HT-29 (cell line): ENCODE results near the gene CBARP. TPM values are rescaled to one million over a fixed set of nuclear protein-coding genes. Genes with fewer than 3 reads are reported as not detected.
A peak's percentile ranks its signal among the peaks of the same experiment; 100 is the strongest.

Source experiments
- DNase-seq: peaks from one replicate; pipeline ENCODE4 v3.0.0-alpha.2; 2015; ENCODE audit warnings: low spot score
- total RNA-seq: library from RNA; depleted of rRNA; stranded (reverse); fragments of >200 nt; shearing (Covaris generic); gene quantifications from 2 replicates; pipeline ENCODE4 v1.2.3, GENCODE V29; 2014

The CBARP gene
- total RNA-seq, 1 experiment from 2014 or later: 3.9 TPM

DNA sequence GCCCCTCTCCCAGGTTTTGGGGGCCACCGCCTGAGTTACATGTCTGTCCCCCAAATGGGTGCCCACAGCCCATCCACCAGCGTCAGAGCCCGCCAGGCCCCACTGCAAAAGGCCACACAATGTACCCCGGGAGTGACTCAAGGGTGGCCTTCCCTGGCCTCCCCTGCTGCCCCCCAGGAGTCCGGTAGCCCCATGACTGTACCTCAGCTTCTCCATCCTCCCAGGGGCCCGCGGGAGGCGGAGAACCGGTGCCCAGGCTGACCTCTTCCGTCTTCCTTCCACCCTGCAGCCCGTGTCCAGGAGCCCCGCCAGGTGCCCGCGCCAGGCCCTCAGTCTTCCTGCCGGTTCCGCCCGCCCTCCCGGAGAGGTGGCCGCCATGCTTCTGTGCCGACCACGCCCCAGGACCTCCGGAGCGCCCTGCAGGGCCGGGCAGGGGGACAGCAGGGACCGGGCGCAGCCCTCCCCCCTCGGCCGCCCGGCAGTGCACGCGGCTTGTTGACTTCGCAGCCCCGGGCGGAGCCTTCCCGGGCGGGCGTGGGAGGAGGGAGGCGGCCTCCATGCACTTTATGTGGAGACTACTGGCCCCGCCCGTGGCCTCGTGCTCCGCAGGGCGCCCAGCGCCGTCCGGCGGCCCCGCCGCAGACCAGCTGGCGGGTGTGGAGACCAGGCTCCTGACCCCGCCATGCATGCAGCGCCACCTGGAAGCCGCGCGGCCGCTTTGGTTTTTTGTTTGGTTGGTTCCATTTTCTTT lies 10.3 kb downstream of the CBARP start:
- peak; percentile 77 for DNase-seq

DNA sequence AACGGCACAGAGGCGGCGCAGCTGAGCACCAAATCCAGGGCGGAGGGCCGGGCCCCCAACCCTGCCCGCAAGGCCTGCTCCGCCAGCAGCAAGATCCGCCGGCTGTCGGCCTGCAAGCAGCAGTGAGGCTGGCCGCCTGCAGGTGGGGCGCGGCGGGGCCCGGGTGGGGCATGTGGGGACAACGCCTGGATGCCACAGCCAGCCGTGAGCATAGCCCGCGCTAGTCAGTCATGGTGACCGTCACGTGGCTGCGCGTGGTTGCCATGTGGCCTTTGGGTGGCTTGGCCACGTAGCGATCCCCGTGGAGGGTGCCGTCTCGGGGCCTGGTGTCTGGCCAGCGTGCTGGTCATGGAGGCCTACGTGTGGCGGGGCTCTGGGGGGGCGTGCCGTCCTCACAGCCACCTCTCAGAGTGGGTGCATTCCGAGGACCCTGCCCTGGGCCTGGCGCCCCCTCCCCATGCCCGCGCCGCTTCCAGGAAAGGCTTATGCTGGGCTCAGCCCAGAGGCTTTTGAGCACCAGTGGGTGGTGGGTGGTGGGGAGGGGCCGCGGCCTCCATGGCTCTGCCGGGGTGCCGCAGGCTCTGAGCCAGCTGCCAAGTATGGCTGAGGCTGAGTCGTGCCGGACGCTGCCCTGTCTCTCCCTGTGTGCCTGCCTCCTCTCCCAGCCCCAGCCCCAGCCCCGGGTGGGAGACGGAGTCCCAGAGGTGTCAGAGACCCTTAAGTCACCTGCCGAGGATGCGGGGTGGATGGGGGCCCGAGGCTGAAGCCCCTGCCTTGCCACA lies 11.1 kb downstream of the CBARP start:
- no peak for DNase-seq

GRCh38 chr19:1226227-1226518 lies 11.6 kb downstream of the CBARP start:
- DNase-seq: no peak

GRCh38 chr19:1225440-1226226 lies 12.2 kb downstream of the CBARP start:
- no peak for DNase-seq

- no peak for DNase-seq
Measured at GRCh38 chr19:1224847-1225246, 13.0 kb downstream of the CBARP start.

DNA sequence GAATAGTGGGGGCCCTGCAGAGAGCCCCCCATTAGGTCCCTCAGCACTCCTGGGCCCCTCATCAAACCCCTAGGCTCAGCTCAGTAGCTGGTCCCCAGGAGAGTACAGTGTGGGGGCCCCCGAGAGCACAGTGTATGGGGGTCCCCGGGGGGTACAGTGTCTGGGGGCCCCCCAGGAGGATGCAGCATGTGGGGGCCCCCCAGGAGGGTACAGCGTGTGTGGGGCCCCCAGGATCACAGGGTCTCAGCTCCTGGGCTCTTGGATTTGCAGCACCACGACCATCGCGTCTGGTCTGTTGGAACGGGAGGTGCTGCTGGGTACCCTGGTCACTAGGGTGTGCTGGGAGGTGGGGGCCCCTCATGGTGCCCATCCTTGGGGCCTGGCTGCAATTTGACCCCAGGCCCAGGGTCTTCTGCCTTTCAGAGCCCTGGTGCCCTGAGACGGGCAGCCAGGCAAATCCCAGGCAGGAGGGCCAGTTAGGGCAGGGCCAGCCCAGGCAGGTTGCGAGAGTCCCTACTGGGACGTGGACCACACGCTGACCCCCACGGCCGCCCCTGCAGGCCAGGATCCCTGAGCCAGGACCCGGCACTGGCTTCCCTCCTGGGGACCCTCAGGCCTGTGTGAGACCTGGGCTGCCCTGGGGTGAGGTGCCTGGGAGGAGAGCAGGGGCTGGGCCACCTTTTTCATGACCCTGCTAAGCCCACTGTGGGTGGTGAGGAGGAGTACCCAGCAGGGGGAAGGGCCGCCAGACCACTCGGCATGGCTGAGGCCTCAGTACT lies 13.6 kb downstream of the CBARP start:
- no peak for DNase-seq

- peak; percentile 26 for DNase-seq
Measured at GRCh38 chr19:1223018-1223855, 14.6 kb downstream of the CBARP start.

GRCh38 chr19:1222394-1222793 lies 15.4 kb downstream of the CBARP start:
- no peak for DNase-seq

- DNase-seq: no peak
Measured at GRCh38 chr19:1221904-1222255, 15.9 kb downstream of the CBARP start.

DNA sequence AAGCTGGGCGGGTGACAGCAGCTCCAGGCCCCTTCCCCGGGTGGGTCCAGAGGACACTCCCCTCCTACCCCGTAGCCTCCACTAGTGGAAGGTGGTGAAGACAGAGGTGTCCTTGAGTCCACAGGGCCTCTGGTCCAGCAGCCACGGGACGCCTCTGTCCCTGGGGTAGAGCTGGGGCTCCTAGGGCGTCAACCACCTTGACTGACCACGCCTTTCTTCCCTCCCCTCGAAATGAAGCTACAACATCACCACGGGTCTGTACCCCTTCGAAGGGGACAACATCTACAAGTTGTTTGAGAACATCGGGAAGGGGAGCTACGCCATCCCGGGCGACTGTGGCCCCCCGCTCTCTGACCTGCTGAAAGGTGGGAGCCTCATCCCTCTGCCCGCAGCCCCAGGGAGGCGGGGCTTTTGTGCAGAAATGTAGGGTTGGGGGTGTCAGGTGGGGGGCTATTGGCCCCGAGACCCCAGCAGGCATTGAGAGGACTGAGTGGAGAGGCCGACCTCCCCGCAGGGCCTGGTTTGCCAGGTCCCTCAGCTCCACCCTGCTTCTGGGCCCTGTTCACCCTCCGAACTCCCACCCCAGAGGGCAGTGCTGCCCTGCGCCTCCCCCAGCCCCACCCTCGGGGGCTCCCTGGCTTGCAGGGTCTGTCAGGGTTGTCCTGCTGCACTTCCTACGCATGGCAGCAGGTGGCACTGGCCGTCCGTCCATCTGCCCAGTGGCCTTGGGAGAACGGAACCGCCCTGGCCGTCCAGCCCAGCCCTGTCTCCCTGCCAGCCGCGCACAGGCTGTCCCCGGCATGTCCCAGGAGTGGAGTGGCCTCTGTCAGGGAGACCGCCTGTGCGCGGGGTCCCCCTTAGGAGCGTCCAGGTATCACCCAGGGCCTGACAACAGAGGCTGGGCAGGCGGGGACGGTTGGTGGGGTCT lies 16.6 kb downstream of the CBARP start:
- DNase-seq: peak; percentile 64

DNA sequence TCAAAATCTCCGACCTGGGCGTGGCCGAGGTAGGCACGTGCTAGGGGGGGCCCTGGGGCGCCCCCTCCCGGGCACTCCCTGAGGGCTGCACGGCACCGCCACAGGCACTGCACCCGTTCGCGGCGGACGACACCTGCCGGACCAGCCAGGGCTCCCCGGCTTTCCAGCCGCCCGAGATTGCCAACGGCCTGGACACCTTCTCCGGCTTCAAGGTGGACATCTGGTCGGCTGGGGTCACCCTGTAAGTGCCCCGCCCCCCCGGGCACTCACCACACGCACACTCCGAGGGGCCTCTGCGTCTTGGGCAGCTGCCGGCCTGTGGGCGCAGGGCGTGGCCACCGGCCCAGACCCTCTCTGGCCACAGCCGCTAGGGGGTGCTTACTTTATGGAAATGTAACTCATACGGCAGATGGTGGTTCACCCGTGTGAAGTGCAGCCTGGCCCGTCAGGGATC lies 17.3 kb downstream of the CBARP start:
- DNase-seq: no peak

- DNase-seq: no peak
Measured at GRCh38 chr19:1219786-1220476, 17.9 kb downstream of the CBARP start.

DNA sequence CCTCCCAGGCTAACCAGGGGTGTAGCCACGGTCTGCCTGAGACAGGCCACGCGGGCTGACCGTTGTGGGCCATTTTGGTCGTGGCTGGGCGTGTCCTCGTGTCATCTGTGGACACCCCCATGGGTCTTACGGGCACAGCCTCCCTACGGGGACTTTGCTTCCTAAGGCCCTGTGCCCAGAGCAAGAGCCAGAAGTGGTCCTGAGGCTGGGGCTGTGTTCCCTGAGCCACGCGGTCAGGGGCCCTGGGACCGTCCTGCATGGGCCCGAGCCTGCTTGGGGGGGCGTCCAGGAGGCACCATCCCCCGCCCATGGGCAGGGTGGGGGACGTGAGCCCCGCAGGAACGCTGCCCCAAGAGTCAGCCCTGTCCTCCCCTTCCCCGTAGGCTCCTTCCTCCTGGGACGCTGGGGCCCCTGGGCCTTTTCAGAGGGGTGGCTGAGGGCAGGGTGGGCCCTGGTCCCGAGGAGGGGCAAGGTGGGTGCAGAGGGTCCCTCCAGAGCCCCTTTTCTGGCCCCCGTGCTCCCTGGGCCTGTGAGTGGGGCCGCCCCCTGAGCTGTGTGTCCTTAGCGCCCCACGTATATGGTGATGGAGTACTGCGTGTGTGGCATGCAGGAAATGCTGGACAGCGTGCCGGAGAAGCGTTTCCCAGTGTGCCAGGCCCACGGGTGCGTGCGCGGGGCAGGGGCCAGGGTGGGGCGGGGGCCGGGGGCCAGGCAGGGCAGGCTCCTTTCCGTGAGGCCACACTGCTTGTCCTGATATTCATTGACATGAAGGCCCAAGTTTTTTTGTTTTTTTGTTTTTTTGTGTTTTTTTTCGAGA lies 18.8 kb downstream of the CBARP start:
- no peak for DNase-seq

DNA sequence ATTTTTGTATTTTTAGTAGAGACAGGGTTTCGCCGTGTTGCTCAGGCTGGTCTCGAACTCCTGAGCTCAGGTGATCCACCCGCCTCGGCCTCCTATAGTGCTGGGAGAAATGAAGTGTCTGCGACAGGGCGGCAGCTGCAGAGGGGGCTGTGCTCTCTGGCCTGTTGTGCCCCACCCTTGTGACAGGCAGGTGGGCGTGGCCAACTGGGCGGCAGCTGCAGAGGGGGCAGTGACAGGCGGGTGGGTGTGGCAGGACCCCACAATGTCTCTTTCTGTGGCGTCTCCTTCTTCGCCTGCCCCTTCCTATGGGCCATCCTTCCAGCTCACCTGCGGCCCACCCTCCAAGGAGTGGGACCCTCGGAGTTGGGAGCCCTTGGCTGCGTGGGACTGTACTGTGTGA lies 20.4 kb downstream of the CBARP start:
- no peak for DNase-seq

GRCh38 chr19:1216756-1217155 lies 21.0 kb downstream of the CBARP start:
- DNase-seq: no peak

DNA sequence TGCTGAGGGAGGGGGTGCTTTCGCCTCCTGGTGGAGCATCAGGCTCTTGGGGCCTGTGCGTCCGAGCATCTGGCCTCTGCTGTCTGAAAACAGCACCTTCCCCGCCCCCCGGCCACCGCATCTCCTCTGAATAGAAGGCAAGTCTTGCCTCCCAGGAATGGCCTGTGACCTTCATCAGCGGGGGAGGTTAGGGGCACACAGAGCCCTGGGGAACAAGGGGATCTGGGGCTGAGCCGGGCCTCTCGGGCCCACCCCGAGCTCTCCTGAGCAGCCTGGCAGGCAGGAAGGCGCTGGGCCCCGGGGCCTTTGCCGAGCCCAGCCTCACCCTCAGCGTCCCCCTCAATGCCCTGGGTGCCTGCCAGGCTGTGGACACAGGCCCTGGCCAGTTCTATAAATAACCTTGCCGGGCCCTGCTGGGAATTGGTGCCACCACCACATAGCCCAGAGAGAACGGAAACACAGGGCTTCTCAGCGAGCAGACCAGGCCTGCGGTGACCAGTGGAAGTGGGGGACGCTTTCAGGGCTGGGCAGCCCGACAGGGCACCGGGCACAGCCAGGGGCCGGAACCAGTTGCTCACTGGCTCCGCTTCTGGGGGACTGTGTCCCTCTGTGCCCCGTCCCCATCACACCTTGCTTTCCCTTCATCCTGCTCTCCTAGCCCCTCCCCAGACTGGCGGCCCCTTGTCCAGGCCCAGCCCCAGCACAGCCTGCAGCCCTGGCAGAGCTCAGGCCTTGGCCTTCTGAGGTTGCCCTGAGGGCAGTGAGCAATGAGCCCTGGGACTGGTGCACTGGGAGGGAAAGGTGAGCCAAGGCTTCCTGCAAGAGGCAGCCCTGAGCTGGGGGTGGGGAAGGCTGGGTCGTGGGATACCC lies 22.7 kb downstream of the CBARP start:
- no peak for DNase-seq

- DNase-seq: no peak
Measured at GRCh38 chr19:1214299-1214861, 23.4 kb downstream of the CBARP start.
